ENCODE data around the gene KIF5C.
A peak's percentile ranks its signal among the peaks of the same experiment; 100 is the strongest.

Gene KIF5C

GRCh38 chr2:148876202-148876594 lies 1.2 kb downstream of the KIF5C start:
- peak overlapping the region; percentile 88 for H3K4me3 Mint-ChIP-seq
- H3K27me3 Mint-ChIP-seq, result peaks cover 7% of the 10 kb centered on the region
- H3K36me3 Mint-ChIP-seq, result peaks cover 4% of the 10 kb centered on the region
- H3K4me1 Mint-ChIP-seq (ENCODE audit: low read depth), result peaks cover 9% of the 10 kb centered on the region
- no peak overlapping the region for H3K27ac Mint-ChIP-seq
- peaks cover 3% of the 10 kb centered on the region for H3K9me3 Mint-ChIP-seq (ENCODE audit: low read depth)

GRCh38 chr2:148876595-148877402 lies 1.8 kb downstream of the KIF5C start:
- H3K27me3 Mint-ChIP-seq, result peaks cover 7% of the 10 kb centered on the region
- peaks cover 4% of the 10 kb centered on the region for H3K36me3 Mint-ChIP-seq
- H3K9me3 Mint-ChIP-seq (ENCODE audit: low read depth), result peaks cover 3% of the 10 kb centered on the region
- H3K4me3 Mint-ChIP-seq, result peak overlapping the region; percentile 88
- peaks cover 9% of the 10 kb centered on the region for H3K4me1 Mint-ChIP-seq (ENCODE audit: low read depth)
- peak overlapping the region; percentile 22 for H3K27ac Mint-ChIP-seq

GRCh38 chr2:148877403-148877740 lies 2.3 kb downstream of the KIF5C start:
- H3K4me3 Mint-ChIP-seq, result peak overlapping the region; percentile 88
- H3K27me3 Mint-ChIP-seq, result peaks cover 5% of the 10 kb centered on the region
- H3K9me3 Mint-ChIP-seq (ENCODE audit: low read depth), result peaks cover 3% of the 10 kb centered on the region
- H3K27ac Mint-ChIP-seq, result no peak overlapping the region
- peaks cover 4% of the 10 kb centered on the region for H3K36me3 Mint-ChIP-seq
- H3K4me1 Mint-ChIP-seq (ENCODE audit: low read depth), result peaks cover 9% of the 10 kb centered on the region

- Mint-ChIP-seq H3K27ac (no peak overlapping the region), H3K4me3 (no peak overlapping the region), H3K27me3 (peaks cover 4% of the 10 kb centered on the region), H3K36me3 (peaks cover 4% of the 10 kb centered on the region), H3K9me3 (ENCODE audit: low read depth) (peaks cover 3% of the 10 kb centered on the region), H3K4me1 (ENCODE audit: low read depth) (peaks cover 7% of the 10 kb centered on the region)
Measured at GRCh38 chr2:148880636-148881035, 5.6 kb downstream of the KIF5C start.

- H3K4me1 Mint-ChIP-seq (ENCODE audit: low read depth), result no peaks in the 10 kb centered on the region
- no peak overlapping the region for H3K27ac Mint-ChIP-seq
- peaks cover 4% of the 10 kb centered on the region for H3K36me3 Mint-ChIP-seq
- no peak overlapping the region for H3K4me3 Mint-ChIP-seq
- peaks cover 3% of the 10 kb centered on the region for H3K27me3 Mint-ChIP-seq
- H3K9me3 Mint-ChIP-seq (ENCODE audit: low read depth), result peaks cover 3% of the 10 kb centered on the region
Measured at GRCh38 chr2:148882051-148882450, 7.0 kb downstream of the KIF5C start.

- H3K27me3 Mint-ChIP-seq, result peaks cover 16% of the 10 kb centered on the region
- H3K4me3 Mint-ChIP-seq, result no peak overlapping the region
- H3K27ac Mint-ChIP-seq, result no peak overlapping the region
- H3K9me3 Mint-ChIP-seq (ENCODE audit: low read depth), result peaks cover 3% of the 10 kb centered on the region
- peaks cover 4% of the 10 kb centered on the region for H3K36me3 Mint-ChIP-seq
- peaks cover 10% of the 10 kb centered on the region for H3K4me1 Mint-ChIP-seq (ENCODE audit: low read depth)
Measured at GRCh38 chr2:148885209-148885608, 10.2 kb downstream of the KIF5C start.

- no peak overlapping the region for H3K4me3 Mint-ChIP-seq
- H3K9me3 Mint-ChIP-seq (ENCODE audit: low read depth), result no peaks in the 10 kb centered on the region
- H3K4me1 Mint-ChIP-seq (ENCODE audit: low read depth), result peaks cover 10% of the 10 kb centered on the region
- no peak overlapping the region for H3K27ac Mint-ChIP-seq
- peaks cover 19% of the 10 kb centered on the region for H3K27me3 Mint-ChIP-seq
- no peaks in the 10 kb centered on the region for H3K36me3 Mint-ChIP-seq
Measured at GRCh38 chr2:148885988-148886387, 11.0 kb downstream of the KIF5C start.

GRCh38 chr2:148887350-148888002 lies 12.4 kb downstream of the KIF5C start:
- Mint-ChIP-seq H3K4me3 (peak overlapping the region; percentile 89), H3K4me1 (ENCODE audit: low read depth) (peaks cover 10% of the 10 kb centered on the region), H3K36me3 (no peaks in the 10 kb centered on the region), H3K9me3 (ENCODE audit: low read depth) (no peaks in the 10 kb centered on the region), H3K27ac (no peak overlapping the region), H3K27me3 (peaks cover 20% of the 10 kb centered on the region)

- Mint-ChIP-seq H3K27me3 (peaks cover 20% of the 10 kb centered on the region), H3K4me1 (ENCODE audit: low read depth) (peaks cover 10% of the 10 kb centered on the region), H3K4me3 (peak overlapping the region; percentile 89), H3K27ac (no peak overlapping the region), H3K9me3 (ENCODE audit: low read depth) (no peaks in the 10 kb centered on the region), H3K36me3 (peaks cover 4% of the 10 kb centered on the region)
Measured at GRCh38 chr2:148888003-148888501, 13.0 kb downstream of the KIF5C start.

- H3K4me1 Mint-ChIP-seq (ENCODE audit: low read depth), result peaks cover 12% of the 10 kb centered on the region
- H3K9me3 Mint-ChIP-seq (ENCODE audit: low read depth), result peaks cover 4% of the 10 kb centered on the region
- H3K36me3 Mint-ChIP-seq, result peaks cover 9% of the 10 kb centered on the region
- H3K27me3 Mint-ChIP-seq, result peaks cover 26% of the 10 kb centered on the region
- no peak overlapping the region for H3K27ac Mint-ChIP-seq
- H3K4me3 Mint-ChIP-seq, result peak overlapping the region; percentile 79
Measured at GRCh38 chr2:148888986-148889385, 14.0 kb downstream of the KIF5C start.

GRCh38 chr2:148893906-148894305 lies 18.9 kb downstream of the KIF5C start:
- H3K4me1 Mint-ChIP-seq (ENCODE audit: low read depth), result peaks cover 2% of the 10 kb centered on the region
- H3K4me3 Mint-ChIP-seq, result no peak overlapping the region
- H3K36me3 Mint-ChIP-seq, result peaks cover 11% of the 10 kb centered on the region
- H3K27ac Mint-ChIP-seq, result no peak overlapping the region
- peaks cover 4% of the 10 kb centered on the region for H3K9me3 Mint-ChIP-seq (ENCODE audit: low read depth)
- H3K27me3 Mint-ChIP-seq, result peaks cover 21% of the 10 kb centered on the region

GRCh38 chr2:148896136-148896535 lies 21.1 kb downstream of the KIF5C start:
- Mint-ChIP-seq H3K4me3 (no peak overlapping the region), H3K27ac (no peak overlapping the region), H3K36me3 (peaks cover 11% of the 10 kb centered on the region), H3K9me3 (ENCODE audit: low read depth) (peaks cover 4% of the 10 kb centered on the region), H3K27me3 (peaks cover 9% of the 10 kb centered on the region), H3K4me1 (ENCODE audit: low read depth) (peaks cover 2% of the 10 kb centered on the region)

- H3K9me3 Mint-ChIP-seq (ENCODE audit: low read depth), result no peaks in the 10 kb centered on the region
- H3K36me3 Mint-ChIP-seq, result peaks cover 2% of the 10 kb centered on the region
- H3K4me1 Mint-ChIP-seq (ENCODE audit: low read depth), result no peaks in the 10 kb centered on the region
- no peak overlapping the region for H3K27ac Mint-ChIP-seq
- H3K27me3 Mint-ChIP-seq, result peaks cover 3% of the 10 kb centered on the region
- H3K4me3 Mint-ChIP-seq, result no peak overlapping the region
Measured at GRCh38 chr2:148899638-148900318, 24.8 kb downstream of the KIF5C start.

GRCh38 chr2:148900350-148900837 lies 25.4 kb downstream of the KIF5C start:
- H3K4me1 Mint-ChIP-seq (ENCODE audit: low read depth), result no peaks in the 10 kb centered on the region
- no peak overlapping the region for H3K27ac Mint-ChIP-seq
- H3K36me3 Mint-ChIP-seq, result peaks cover 2% of the 10 kb centered on the region
- H3K9me3 Mint-ChIP-seq (ENCODE audit: low read depth), result no peaks in the 10 kb centered on the region
- H3K27me3 Mint-ChIP-seq, result peaks cover 3% of the 10 kb centered on the region
- no peak overlapping the region for H3K4me3 Mint-ChIP-seq

GRCh38 chr2:148901142-148901541 lies 26.1 kb downstream of the KIF5C start:
- no peaks in the 10 kb centered on the region for H3K9me3 Mint-ChIP-seq (ENCODE audit: low read depth)
- peaks cover 4% of the 10 kb centered on the region for H3K27me3 Mint-ChIP-seq
- peaks cover 6% of the 10 kb centered on the region for H3K36me3 Mint-ChIP-seq
- H3K27ac Mint-ChIP-seq, result no peak overlapping the region
- no peaks in the 10 kb centered on the region for H3K4me1 Mint-ChIP-seq (ENCODE audit: low read depth)
- no peak overlapping the region for H3K4me3 Mint-ChIP-seq

Data from activated naive CD8-positive, alpha-beta T cell (primary cell).